Gastrocnemius medialis (tissue), 4 donors: ENCODE measurements around the gene CMKLR1.

Experiments used
- POLR2A ChIP-seq, 2 donors: fragments of 450-650 bp; IDR thresholded peaks; one replicate each; pipeline ENCODE4 v1.6.1; 2017; ENCODE audit warnings: antibody characterized with exemption in 2 of 2, mild to moderate bottlenecking in 2 of 2, moderate library complexity in 2 of 2
- TF ChIP-seq, protein P1 (sequence below), 5 experiments: fragments of 450-650 bp in 3 of 5; fragments of 200-600 bp in 2 of 5; sonication (generic) in 2 of 5; IDR thresholded peaks in 4 of 5; conservative IDR thresholded peaks in 1 of 5; 1 replicate in 4 of 5; 2 replicates in 1 of 5; pipeline ENCODE4 v1.5.1; 2016 to 2019; ENCODE audit warnings: antibody characterized with exemption in 5 of 5, mild to moderate bottlenecking in 3 of 5, moderate library complexity in 3 of 5

DNA sequence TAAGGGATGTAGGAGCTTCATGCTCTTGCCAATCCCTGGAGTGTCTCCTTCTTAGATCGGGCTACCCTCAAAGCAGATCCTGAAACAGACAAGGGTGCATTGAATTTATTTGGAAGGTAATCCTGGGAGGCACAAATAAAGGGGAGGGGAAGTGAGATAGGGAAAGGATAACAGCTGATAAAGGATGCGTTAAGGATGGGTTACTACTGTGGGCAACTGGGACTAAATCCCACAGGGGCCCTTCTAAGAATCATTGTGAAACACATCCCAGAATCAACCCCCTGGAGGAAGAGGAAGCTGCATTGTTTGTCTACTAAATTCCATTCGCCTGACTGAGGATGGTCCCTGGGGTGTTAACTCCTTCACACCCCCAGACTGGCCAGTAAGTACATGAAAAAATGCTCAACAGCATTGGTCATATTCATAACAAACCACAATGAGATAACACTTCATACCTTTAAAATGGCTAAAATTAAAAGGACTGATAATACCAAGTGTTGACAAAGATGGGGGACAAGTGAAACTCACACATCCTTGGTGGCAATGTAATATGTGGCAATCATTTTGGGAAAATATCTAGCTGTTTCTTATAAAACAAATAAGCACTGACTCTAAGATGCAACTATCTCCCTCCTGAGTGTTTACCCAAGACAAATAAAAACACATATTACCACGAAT is 37.0 kb upstream of the CMKLR1 start:
- TF ChIP-seq POLR2A (IDR thresholded peaks at IDR 0.05) = no peak
- TF ChIP-seq, protein P1, sequence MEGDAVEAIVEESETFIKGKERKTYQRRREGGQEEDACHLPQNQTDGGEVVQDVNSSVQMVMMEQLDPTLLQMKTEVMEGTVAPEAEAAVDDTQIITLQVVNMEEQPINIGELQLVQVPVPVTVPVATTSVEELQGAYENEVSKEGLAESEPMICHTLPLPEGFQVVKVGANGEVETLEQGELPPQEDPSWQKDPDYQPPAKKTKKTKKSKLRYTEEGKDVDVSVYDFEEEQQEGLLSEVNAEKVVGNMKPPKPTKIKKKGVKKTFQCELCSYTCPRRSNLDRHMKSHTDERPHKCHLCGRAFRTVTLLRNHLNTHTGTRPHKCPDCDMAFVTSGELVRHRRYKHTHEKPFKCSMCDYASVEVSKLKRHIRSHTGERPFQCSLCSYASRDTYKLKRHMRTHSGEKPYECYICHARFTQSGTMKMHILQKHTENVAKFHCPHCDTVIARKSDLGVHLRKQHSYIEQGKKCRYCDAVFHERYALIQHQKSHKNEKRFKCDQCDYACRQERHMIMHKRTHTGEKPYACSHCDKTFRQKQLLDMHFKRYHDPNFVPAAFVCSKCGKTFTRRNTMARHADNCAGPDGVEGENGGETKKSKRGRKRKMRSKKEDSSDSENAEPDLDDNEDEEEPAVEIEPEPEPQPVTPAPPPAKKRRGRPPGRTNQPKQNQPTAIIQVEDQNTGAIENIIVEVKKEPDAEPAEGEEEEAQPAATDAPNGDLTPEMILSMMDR (IDR thresholded peaks at IDR 0.05 in 4 of 5, conservative IDR thresholded peaks at IDR 0.05 in 1 of 5) = no peak
